ENCODE measurements around the gene ANXA6. TPM values are rescaled to one million over a fixed set of nuclear protein-coding genes. Genes with fewer than 3 reads are reported as not detected.

The ANXA6 gene
- total and polyA plus RNA-seq, 2 of the 4 experiments (the other 2 are of a cell fraction): 355 to 610 TPM

- H3K27me3 ChIP-seq (ENCODE audit: control insufficient read depth, insufficient read depth, low read length): no peaks in the 10 kb centered on the region
- no peak overlapping the region for H3K4ac ChIP-seq (ENCODE audit: low read depth, low read length)
- H3K9me1 ChIP-seq (ENCODE audit: insufficient read depth, low read length): no peaks in the 10 kb centered on the region; the same call in 1 of the 2 replicates
- H2AK9ac ChIP-seq (replicated peaks; ENCODE audit: low read depth, low read length, poor library complexity): no peak overlapping the region
- peaks cover 5 to 51% of the 10 kb centered on the region in 2 experiments for H3K79me1 ChIP-seq (ENCODE audit: low read depth in 1 of 2, low read length in 2 of 2)
- peaks cover 84% of the 10 kb centered on the region for H3K36me3 ChIP-seq (ENCODE audit: control insufficient read depth, insufficient read depth, low read length)
- H3K4me3 ChIP-seq (ENCODE audit: insufficient read depth, low read depth, low read length): no peak overlapping the region
- H3K23ac ChIP-seq (ENCODE audit: low read depth, low read length): no peak overlapping the region
- TF ChIP-seq FOS (IDR thresholded peaks at IDR 0.05; ENCODE audit: low read depth, low read length) (no peak), BHLHE40 (IDR thresholded peaks at IDR 0.05; ENCODE audit: low read depth, low read length) (no peak), RFX5 (IDR thresholded peaks at IDR 0.05; ENCODE audit: low read depth, low read length) (no peak), CEBPB (IDR thresholded peaks at IDR 0.05; ENCODE audit: low read depth, low read length) (no peak), ELK1 (IDR thresholded peaks at IDR 0.05; ENCODE audit: borderline replicate concordance, low read depth, low read length) (no peak), USF2 (IDR thresholded peaks at IDR 0.05; ENCODE audit: low read depth, low read length) (no peak), POLR2A (IDR thresholded peaks at IDR 0.05; ENCODE audit: low read depth, low read length) (no peak), NFE2L2 (IDR thresholded peaks at IDR 0.05; ENCODE audit: low read depth, low read length) (no peak), CHD1 (IDR thresholded peaks at IDR 0.05; ENCODE audit: low read depth, low read length) (no peak), MAFK (IDR thresholded peaks at IDR 0.05; ENCODE audit: low read depth, low read length) (no peak), SMC3 (IDR thresholded peaks at IDR 0.05; ENCODE audit: low read depth, low read length) (no peak), MXI1 (IDR thresholded peaks at IDR 0.05; ENCODE audit: borderline replicate concordance, low read depth, low read length) (no peak), RCOR1 (IDR thresholded peaks at IDR 0.05; ENCODE audit: insufficient replicate concordance, low read length) (no peak), RAD21 (IDR thresholded peaks at IDR 0.05; ENCODE audit: low read length) (no peak), CTCF (conservative IDR thresholded peaks at IDR 0.05; ENCODE audit: low read depth, low read length) (no peak)
- in situ Hi-C loops (cut with MboI; ENCODE audit: low sequenced_read_pairs): no loop called here
- H3K9ac ChIP-seq (ENCODE audit: low read depth, low read length): no peak overlapping the region
- H3K18ac ChIP-seq (ENCODE audit: low read depth, low read length): no peak overlapping the region
- H2BK120ac ChIP-seq (ENCODE audit: low read depth, low read length): no peak overlapping the region
- no peak overlapping the region for H2BK5ac ChIP-seq (ENCODE audit: low read depth, low read length, poor library complexity, severe bottlenecking)
- H3K56ac ChIP-seq (ENCODE audit: extremely low read depth, insufficient read depth, low read length): no peak overlapping the region
- no peak for ATAC-seq (ENCODE audit: low read depth)
- dilution Hi-C loops (cut with HindIII; ENCODE audit: low sequenced_read_pairs, unreplicated experiment): no loop called here
- H2AK5ac ChIP-seq (ENCODE audit: low read depth, low read length): no peak overlapping the region
- peaks cover 36% of the 10 kb centered on the region for H4K20me1 ChIP-seq (ENCODE audit: insufficient read depth, low read length)
- ChIA-PET CTCF (interaction anchor here (2.8 kb wide), 1 partner anchor 12 kb away, joined by 11 read pairs; no protein-coding TSS in a partner anchor), POLR2A (ENCODE audit: unreplicated experiment) (no interaction called here)
- WGBS, 2 experiments (ENCODE audit: extremely low coverage in 2 of 2, insufficient read length in 1 of 2): no CpG with 5 or more reads among the region's 8 CpGs
- no peak overlapping the region for H3K4me2 ChIP-seq (ENCODE audit: low read depth, low read length)
- no peak overlapping the region for H2AFZ ChIP-seq (replicated peaks; ENCODE audit: low read length, poor library complexity)
- DNase-seq: no peak
- H2BK20ac ChIP-seq (ENCODE audit: low read depth, low read length): no peak overlapping the region
- H3K27ac ChIP-seq (ENCODE audit: insufficient read depth, low read length): no peak overlapping the region
- no peak overlapping the region for H3K14ac ChIP-seq (replicated peaks; ENCODE audit: low read depth, low read length)
- no peak overlapping the region for H4K91ac ChIP-seq (ENCODE audit: insufficient read depth, low read depth, low read length)
- no peak overlapping the region for H4K8ac ChIP-seq (ENCODE audit: low read depth in 2 of 2, low read length in 2 of 2)
- no peak overlapping the region for H4K5ac ChIP-seq (ENCODE audit: low read depth, low read length)
- peaks cover 2% of the 10 kb centered on the region; the same call in 1 of the 2 replicates for H3K4me1 ChIP-seq (ENCODE audit: control insufficient read depth, insufficient read depth, low read length)
- no TSS peak for BruUV-seq (replicated peaks)
- H2BK15ac ChIP-seq (ENCODE audit: low read depth, low read length): no peak overlapping the region
- H3K9me3 ChIP-seq (ENCODE audit: control insufficient read depth, insufficient read depth, low read length): no peaks in the 10 kb centered on the region
- intact Hi-C loops (cut with micrococcal nuclease): loop anchor here (2.0 kb wide), 1 partner anchor 29 kb away; the partner anchor contains the start of gene ANXA6
Measured at GRCh38 chr5:151127926-151128325, 29.7 kb downstream of the ANXA6 start.

Measured in IMR-90 (cell line).